GM21390 (cell line): Measurements from ENCODE around the gene TM9SF4.
"Not testable (repeated sequence)": the region's sequence is repeated elsewhere in the genome, so short reads cannot be mapped to it uniquely, and the experiment has no call there.

Experiments
- ATAC-seq: cut with Tn5 transposase; IDR thresholded peaks from one replicate; pipeline ENCODE4 v1.9.1; 2021; ENCODE audit not compliant: unreplicated experiment

The TM9SF4 gene

GRCh38 chr20:32089637-32090362 is 19.7 kb upstream of the TM9SF4 start:
- no peak for ATAC-seq

GRCh38 chr20:32091888-32092346 is 17.6 kb upstream of the TM9SF4 start:
- no peak for ATAC-seq

GRCh38 chr20:32098786-32099185 is 10.7 kb upstream of the TM9SF4 start:
- no peak for ATAC-seq

- ATAC-seq, result no peak
Measured at GRCh38 chr20:32108814-32109391, 611 bp upstream of the TM9SF4 start.

- ATAC-seq, result no peak
Measured at GRCh38 chr20:32110173-32110704, 725 bp downstream of the TM9SF4 start.

- ATAC-seq, result no peak
Measured at GRCh38 chr20:32110727-32111126, 1.2 kb downstream of the TM9SF4 start.

GRCh38 chr20:32111156-32111686 is 1.7 kb downstream of the TM9SF4 start:
- ATAC-seq, result no peak

- ATAC-seq, result no peak
Measured at GRCh38 chr20:32111753-32112152, 2.2 kb downstream of the TM9SF4 start.

- ATAC-seq, result no peak
Measured at GRCh38 chr20:32112841-32113240, 3.3 kb downstream of the TM9SF4 start.

- ATAC-seq, result no peak
Measured at GRCh38 chr20:32113591-32114260, 4.2 kb downstream of the TM9SF4 start.

GRCh38 chr20:32114305-32114960 is 4.9 kb downstream of the TM9SF4 start:
- no peak for ATAC-seq

GRCh38 chr20:32115211-32115767 is 5.8 kb downstream of the TM9SF4 start:
- ATAC-seq, result no peak

- ATAC-seq, result no peak
Measured at GRCh38 chr20:32116079-32116521, 6.6 kb downstream of the TM9SF4 start.

GRCh38 chr20:32116796-32117195 is 7.3 kb downstream of the TM9SF4 start:
- not testable (repeated sequence) for ATAC-seq

- ATAC-seq, result not testable (repeated sequence)
Measured at GRCh38 chr20:32118427-32118826, 8.9 kb downstream of the TM9SF4 start.

GRCh38 chr20:32119734-32120133 is 10.2 kb downstream of the TM9SF4 start:
- ATAC-seq, result no peak

- not testable (repeated sequence) for ATAC-seq
Measured at GRCh38 chr20:32121908-32122307, 12.4 kb downstream of the TM9SF4 start.

- no peak for ATAC-seq
Measured at GRCh38 chr20:32123088-32123487, 13.6 kb downstream of the TM9SF4 start.

- ATAC-seq, result no peak
Measured at GRCh38 chr20:32124916-32125454, 15.5 kb downstream of the TM9SF4 start.

GRCh38 chr20:32125506-32125905 is 16.0 kb downstream of the TM9SF4 start:
- ATAC-seq, result no peak
